HG03439 (cell line): ENCODE data around the gene ZNF597.

Source experiments
- ATAC-seq: cut with Tn5 transposase; IDR thresholded peaks from one replicate; pipeline ENCODE4 v1.9.1; 2021; ENCODE audit warnings: mild to moderate bottlenecking, moderate library complexity; ENCODE audit not compliant: unreplicated experiment

The ZNF597 gene

GRCh38 chr16:3457434-3458252, 14.3 kb upstream of the ZNF597 start:
- ATAC-seq: peak; percentile 84

DNA sequence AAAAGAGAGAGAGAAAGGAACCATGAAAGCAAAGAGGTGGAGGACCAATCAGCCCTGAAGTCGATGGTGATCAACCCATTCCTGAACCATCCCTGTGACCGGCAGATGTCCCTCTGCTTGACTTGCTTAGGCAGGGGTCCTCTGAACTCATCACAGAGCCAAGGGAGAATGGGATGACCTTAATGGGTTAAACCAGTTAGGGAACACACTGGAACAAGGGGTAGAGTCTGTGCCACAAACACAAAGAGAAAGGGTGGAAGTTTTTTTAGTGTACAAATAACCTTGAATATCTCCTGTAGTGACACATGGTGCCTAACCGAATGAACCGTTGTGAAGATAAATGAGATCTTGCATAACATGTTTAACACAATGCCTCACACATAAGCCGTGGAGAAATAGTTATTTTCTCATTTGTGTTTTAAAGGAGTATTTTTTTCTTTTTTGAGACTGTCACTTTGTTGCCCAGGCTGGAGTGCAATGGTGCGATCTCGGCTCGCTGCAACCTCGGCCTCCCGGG, 11.4 kb upstream of the ZNF597 start:
- no peak for ATAC-seq

DNA sequence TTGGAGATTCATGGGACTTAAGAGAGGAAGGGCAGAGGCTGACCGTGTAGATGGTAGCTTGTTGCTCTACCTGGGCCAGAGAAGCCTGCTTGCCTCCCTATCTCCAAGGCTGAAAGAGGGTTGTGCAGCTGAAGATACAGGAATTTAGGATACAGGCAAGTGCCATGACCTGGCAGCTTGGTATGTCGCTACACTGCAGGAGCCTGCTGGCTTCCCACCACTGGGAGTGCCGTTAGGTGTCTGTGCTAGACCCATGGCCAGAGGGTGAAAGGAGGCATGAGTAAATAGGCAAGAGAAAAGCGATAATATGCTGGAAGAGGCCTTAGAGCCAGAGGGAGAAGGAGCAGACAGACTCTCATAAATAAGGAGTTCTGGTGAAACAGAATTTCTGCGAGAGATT, 10.8 kb upstream of the ZNF597 start:
- ATAC-seq: no peak

DNA sequence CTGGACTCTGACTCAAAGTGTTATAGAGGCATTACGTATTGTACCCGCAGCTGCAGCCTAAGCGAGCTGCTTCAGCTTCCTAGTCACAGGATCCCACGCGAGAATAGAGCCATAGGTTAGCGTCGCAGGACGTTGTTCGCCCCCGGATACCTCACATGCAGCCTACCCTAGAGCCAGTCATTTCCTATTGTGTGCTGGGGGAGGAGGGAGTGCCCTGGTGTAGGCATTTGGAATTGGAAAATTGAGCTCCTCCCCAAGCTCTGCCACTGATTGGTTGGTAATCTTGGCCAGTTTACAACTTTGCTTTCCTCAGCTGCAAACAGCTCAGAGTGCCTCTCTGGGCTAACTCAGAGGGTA, 706 bp upstream of the ZNF597 start:
- ATAC-seq: no peak

- no peak for ATAC-seq
These were observed 3.7 kb downstream of the ZNF597 start for GRCh38 chr16:3439637-3440036.

DNA sequence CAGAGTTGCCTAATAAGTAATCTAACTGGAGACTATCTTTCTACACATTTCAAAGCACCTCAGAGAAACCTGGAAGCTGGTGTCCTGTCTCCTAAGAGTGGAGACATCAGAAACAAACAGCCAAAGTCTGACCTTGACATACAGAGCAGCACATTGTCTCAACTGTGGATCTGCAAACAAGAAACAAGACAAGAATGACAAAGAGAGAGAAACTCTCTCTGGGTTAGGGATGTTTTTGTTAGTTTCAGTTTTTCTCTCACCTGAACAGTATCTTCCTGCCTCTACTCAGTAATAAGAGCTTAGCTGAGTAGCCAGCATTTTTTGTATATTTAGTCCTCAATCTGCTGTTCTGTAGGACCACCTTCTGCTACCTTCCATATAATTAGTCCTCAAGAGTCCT, 8.9 kb downstream of the ZNF597 start:
- no peak for ATAC-seq

GRCh38 chr16:3431779-3432219, 11.5 kb downstream of the ZNF597 start:
- no peak for ATAC-seq

DNA sequence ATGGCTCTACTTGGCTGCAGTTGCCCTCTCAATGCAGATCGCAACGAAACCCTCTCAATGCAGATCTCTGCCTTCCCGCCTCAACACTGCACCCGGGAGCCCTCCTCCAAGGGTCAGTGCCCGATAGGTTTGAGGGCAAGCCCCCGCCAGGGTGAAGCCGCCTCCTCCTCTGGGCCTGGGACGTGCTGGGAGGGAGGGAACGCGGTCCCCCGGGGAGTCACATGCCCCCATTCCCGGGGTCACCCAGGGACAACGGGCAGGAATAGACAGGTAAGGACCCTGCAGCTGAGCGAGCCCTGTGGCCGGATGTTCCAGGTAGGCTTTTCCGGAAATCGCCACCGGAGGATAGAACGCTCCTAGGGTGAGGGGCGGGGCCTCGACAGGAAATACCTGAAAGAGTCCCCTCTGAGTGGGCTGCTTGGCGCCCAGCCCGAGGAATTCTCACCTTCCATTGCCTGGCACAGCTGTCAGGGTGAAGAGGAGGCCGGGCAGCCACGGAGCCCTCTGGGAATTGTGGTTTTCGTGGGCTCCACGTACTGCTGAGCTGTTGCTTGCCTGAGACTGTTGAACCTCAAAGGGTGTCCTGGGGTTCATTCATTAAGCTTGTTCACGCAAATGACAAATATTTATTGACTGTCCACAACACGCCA, 29.4 kb downstream of the ZNF597 start:
- ATAC-seq: no peak

GRCh38 chr16:3408561-3409197, 34.6 kb downstream of the ZNF597 start:
- ATAC-seq: no peak

DNA sequence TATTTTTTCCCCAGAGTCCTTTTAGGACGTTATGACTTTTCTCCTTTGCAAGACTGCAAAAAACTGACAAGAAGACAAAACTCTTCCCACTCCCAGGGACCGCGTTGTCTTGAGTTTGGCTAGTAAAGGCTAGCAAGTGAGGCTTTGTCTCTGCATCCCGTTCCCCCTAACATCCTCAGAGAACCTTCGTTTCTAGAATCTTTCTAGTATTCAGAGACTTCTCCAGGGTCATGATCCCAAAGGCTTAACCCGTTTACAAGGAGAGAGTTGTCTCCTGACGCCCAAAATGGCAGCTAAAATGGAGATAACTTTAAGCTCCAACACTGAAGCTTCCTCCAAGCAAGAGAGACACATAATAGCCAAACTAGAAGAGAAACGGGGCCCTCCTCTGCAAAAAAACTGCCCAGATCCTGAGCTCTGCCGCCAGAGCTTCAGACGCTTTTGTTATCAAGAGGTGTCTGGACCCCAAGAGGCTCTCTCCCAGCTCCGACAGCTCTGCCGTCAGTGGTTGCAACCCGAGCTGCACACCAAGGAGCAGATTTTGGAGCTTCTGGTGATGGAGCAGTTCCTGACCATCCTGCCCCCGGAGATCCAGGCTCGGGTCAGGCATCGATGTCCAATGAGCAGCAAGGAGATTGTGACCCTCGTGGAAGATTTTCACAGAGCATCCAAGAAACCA, 41.4 kb downstream of the ZNF597 start:
- no peak for ATAC-seq

- ATAC-seq: peak; percentile 96
These were observed 42.3 kb downstream of the ZNF597 start, which contains the start of the genes ZNF174 and ZSCAN32 for GRCh38 chr16:3400779-3401688. Gene ZNF174, plus strand, starts transcription at chr16:3401215. Its CDS starts 790 bp downstream, at chr16:3402005. Gene ZSCAN32, minus strand, starts transcription at chr16:3401004. Its CDS starts 3,447 bp downstream, at chr16:3397557.

GRCh38 chr16:3400446-3400778, 42.9 kb downstream of the ZNF597 start:
- no peak for ATAC-seq

- no peak for ATAC-seq
These were observed 53.5 kb downstream of the ZNF597 start for GRCh38 chr16:3389663-3390338.

DNA sequence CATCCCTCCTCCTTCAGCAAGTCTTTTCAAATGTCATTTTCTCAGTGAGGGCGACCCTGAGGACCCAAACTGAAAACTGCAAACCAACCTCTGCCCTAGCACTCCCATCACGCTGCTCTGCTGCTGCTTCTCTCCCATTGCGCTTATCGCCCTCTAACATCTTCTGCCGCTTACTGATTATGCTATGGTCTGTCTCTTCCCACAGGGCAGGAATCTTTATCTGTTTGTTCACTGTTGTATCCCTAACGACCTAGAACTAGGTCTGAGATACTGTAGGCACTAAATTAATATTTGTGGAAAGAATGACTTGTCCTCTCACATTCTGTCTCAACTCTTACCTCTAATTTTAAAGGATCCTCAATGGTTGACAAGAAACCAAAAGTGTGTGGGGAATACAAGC, 55.0 kb downstream of the ZNF597 start:
- ATAC-seq: no peak

GRCh38 chr16:3383045-3383448, 60.3 kb downstream of the ZNF597 start:
- ATAC-seq: no peak
